GM21515 (cell line): ENCODE measurements around the gene C1orf198.

Experiments
- ATAC-seq: cut with Tn5 transposase; IDR thresholded peaks from one replicate; pipeline ENCODE4 v1.9.1; 2021; ENCODE audit not compliant: unreplicated experiment

Gene C1orf198

GRCh38 chr1:230814949-230815692 is 53.2 kb downstream of the C1orf198 start:
- no peak for ATAC-seq

- no peak for ATAC-seq
Measured at GRCh38 chr1:230812568-230812967, 55.8 kb downstream of the C1orf198 start.

GRCh38 chr1:230809256-230809990 is 58.9 kb downstream of the C1orf198 start:
- no peak for ATAC-seq

- no peak for ATAC-seq
Measured at GRCh38 chr1:230808281-230808872, 59.9 kb downstream of the C1orf198 start.

- ATAC-seq = no peak
Measured at GRCh38 chr1:230807561-230808280, 60.6 kb downstream of the C1orf198 start.

GRCh38 chr1:230807029-230807428 is 61.3 kb downstream of the C1orf198 start:
- ATAC-seq = no peak

GRCh38 chr1:230806552-230806951 is 61.8 kb downstream of the C1orf198 start:
- no peak for ATAC-seq

- ATAC-seq = no peak
Measured at GRCh38 chr1:230804396-230804795, 63.9 kb downstream of the C1orf198 start.

- ATAC-seq = no peak
Measured at GRCh38 chr1:230800891-230801840, 67.2 kb downstream of the C1orf198 start.

- ATAC-seq = no peak
Measured at GRCh38 chr1:230798491-230798890, 69.8 kb downstream of the C1orf198 start.

GRCh38 chr1:230797942-230798365 is 70.4 kb downstream of the C1orf198 start:
- ATAC-seq = no peak

- ATAC-seq = no peak
Measured at GRCh38 chr1:230797376-230797920, 70.9 kb downstream of the C1orf198 start.

GRCh38 chr1:230796626-230797025 is 71.7 kb downstream of the C1orf198 start:
- no peak for ATAC-seq

- ATAC-seq = no peak
Measured at GRCh38 chr1:230794871-230795605, 73.3 kb downstream of the C1orf198 start.

- ATAC-seq = no peak
Measured at GRCh38 chr1:230794431-230794830, 73.9 kb downstream of the C1orf198 start.

- no peak for ATAC-seq
Measured at GRCh38 chr1:230793463-230793745, 74.9 kb downstream of the C1orf198 start.

- ATAC-seq = no peak
Measured at GRCh38 chr1:230792691-230793462, 75.4 kb downstream of the C1orf198 start.

GRCh38 chr1:230791986-230792564 is 76.2 kb downstream of the C1orf198 start:
- ATAC-seq = no peak
